ENCODE measurements around the gene GEMIN7. TPM values are rescaled to one million over a fixed set of nuclear protein-coding genes. Genes with fewer than 3 reads are reported as not detected.

The GEMIN7 gene
- total and polyA plus RNA-seq, 2 of the 13 experiments (the other 11 are each of a cell fraction or from before 2014, with no cell fraction given): 24.1 to 30.6 TPM

DNA sequence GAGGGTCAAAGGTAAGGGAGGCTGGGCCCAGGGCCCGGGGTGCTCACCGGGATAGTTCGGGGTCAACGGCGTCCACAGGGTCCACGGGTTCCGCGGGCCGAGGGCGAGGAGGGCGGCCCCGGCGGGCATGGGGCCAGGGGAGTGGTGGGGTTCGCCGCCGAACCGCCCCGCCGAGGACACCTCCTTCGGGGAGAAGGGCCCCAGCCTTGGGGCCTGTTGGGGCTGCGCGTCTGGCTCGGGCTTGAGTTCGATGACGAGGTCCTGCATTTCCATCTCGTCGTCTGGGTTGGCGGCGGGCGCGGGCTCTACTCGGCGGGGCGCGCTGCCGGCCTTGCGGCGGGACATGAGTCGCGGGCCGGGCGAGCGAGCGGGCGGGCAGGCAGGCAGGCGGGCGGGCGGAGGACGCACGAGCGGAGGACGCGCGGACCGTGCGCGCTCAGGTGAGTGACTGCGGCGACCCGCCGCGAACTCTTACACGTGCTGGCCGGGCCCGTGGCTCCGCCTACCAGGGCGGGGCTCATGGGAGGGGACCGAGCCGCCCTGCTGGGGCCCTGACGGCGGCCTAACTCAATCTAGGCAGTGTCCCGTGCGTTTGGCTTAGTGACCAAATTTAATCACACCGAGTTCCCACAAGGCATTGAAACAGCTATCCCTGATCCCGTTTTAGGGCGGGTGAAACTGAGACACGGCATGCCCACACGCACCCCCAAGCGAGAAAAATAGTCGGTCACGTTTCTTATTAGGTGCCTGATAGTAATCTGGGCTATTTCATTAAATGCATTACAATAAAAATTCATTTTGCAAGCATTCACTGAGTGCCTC is 2.8 kb upstream of the GEMIN7 start, which contains the start of gene ZNF296:
Gene ZNF296, minus strand, starts transcription at position 450 of the 822 bp plus-strand sequence. Its CDS starts 105 bp downstream, at position 345.
- DNase-seq (ENCODE audit: low spot score) (peak; percentile 75), ATAC-seq (peak; percentile 78), FAIRE-seq (peak; percentile 52)
- peak within 1 kb of the TSS; percentile 84 for H3K4me2 ChIP-seq (ENCODE audit: low read depth, low read length)
- WGBS (ENCODE audit: low lambda C conversion rate): 3% methylated on average over 19 of the region's 81 CpGs
- H3K79me2 ChIP-seq (ENCODE audit: insufficient read depth, low read length): peaks cover 21% of the 10 kb centered on the region
- in situ Hi-C loops (cut with HindIII; ENCODE audit: extremely low pct_ligation_motif_present, low pct_unique_long_range_greater_than_20kb): no loop called here
- peak within 1 kb of the TSS; percentile 66 for H3K27ac ChIP-seq (ENCODE audit: extremely low read length, insufficient read depth, low read length)
- H3K9me3 ChIP-seq (ENCODE audit: low read length): no peaks in the 10 kb centered on the region
- ChIA-PET CTCF (ENCODE audit: low intra/inter-chr PET ratio, low total read pairs) (no interaction called here), POLR2A (interaction anchor here (0.7 to 3.1 kb wide), 5 partner anchors 16 to 38 kb away, joined by 3 to 10 read pairs (median 6); partner anchors contain the start of genes CLASRP and PPP1R37)
- H3K36me3 ChIP-seq (replicated peaks in 1 of 2; ENCODE audit: control insufficient read depth in 1 of 2, insufficient read depth in 2 of 2, low read length in 2 of 2): peaks cover 2 to 4% of the 10 kb centered on the region in 2 experiments; a peak in 2 of 5 replicates
- peak within 1 kb of the TSS; percentile 67 for H3K9ac ChIP-seq (ENCODE audit: insufficient read depth, low read depth, low read length)
- peak within 1 kb of the TSS; percentile 51 for H2AFZ ChIP-seq (ENCODE audit: low read length)
- H3K27me3 ChIP-seq (ENCODE audit: control insufficient read depth in 1 of 2, insufficient read depth in 2 of 2, low read length in 2 of 2): no peaks in the 10 kb centered on the region; a peak in 1 of 5 replicates
- no TSS peak for BruUV-seq (replicated peaks)
- H3K4me1 ChIP-seq (ENCODE audit: insufficient read depth, low read length): peaks cover 43% of the 10 kb centered on the region
- peak within 1 kb of the TSS; percentile 58 to 88 (median 82) for H3K4me3 ChIP-seq (replicated peaks in 1 of 3; ENCODE audit: insufficient read depth in 1 of 3, low read depth in 2 of 3, low read length in 3 of 3)
- intact Hi-C loops (cut with micrococcal nuclease; ENCODE audit: unreplicated experiment): loop anchor here (5.0 kb wide), 1 partner anchor 51 kb away; no protein-coding TSS in a partner anchor
- no peaks in the 10 kb centered on the region for H4K20me1 ChIP-seq (ENCODE audit: insufficient read depth, low read length)
- TF ChIP-seq CCDC6 (CRISPR knock-in tag; IDR thresholded peaks at IDR 0.05) (peak; percentile 75; the same call in 1 of the 2 replicates), ZNF329 (CRISPR knock-in tag; IDR thresholded peaks at IDR 0.05; ENCODE audit: low read depth) (peak; percentile 91), TBX2 (CRISPR knock-in tag; IDR thresholded peaks at IDR 0.05; ENCODE audit: borderline replicate concordance) (0 out of 2 replicates have a peak, but pooled peaks have one; percentile 75), WIZ (CRISPR knock-in tag; IDR thresholded peaks at IDR 0.05) (0 out of 2 replicates have a peak, but pooled peaks have one; percentile 33), ZKSCAN5 (CRISPR knock-in tag; IDR thresholded peaks at IDR 0.05) (no peak), ZNF703 (CRISPR knock-in tag; IDR thresholded peaks at IDR 0.05; ENCODE audit: borderline replicate concordance) (no peak), CHD2 (IDR thresholded peaks at IDR 0.05; ENCODE audit: low read depth, low read length) (no peak), CEBPG (CRISPR knock-in tag; IDR thresholded peaks at IDR 0.05) (no peak), ZNF24 (IDR thresholded peaks at IDR 0.05) (no peak), NFYC (CRISPR knock-in tag; IDR thresholded peaks at IDR 0.05) (0 out of 2 replicates have a peak, but pooled peaks have one; percentile 8), PITX1 (CRISPR knock-in tag; IDR thresholded peaks at IDR 0.05) (no peak), ZNF644 (CRISPR knock-in tag; IDR thresholded peaks at IDR 0.05; ENCODE audit: low read depth) (no peak), PHF5A (CRISPR knock-in tag; IDR thresholded peaks at IDR 0.05; ENCODE audit: low read depth, unreplicated experiment) (no peak), CAMTA2 (CRISPR knock-in tag; IDR thresholded peaks at IDR 0.05; ENCODE audit: borderline replicate concordance) (peak; percentile 46; the same call in 1 of the 2 replicates), ZSCAN22 (CRISPR knock-in tag; IDR thresholded peaks at IDR 0.05) (no peak)
- TF ChIP-seq, protein P1, sequence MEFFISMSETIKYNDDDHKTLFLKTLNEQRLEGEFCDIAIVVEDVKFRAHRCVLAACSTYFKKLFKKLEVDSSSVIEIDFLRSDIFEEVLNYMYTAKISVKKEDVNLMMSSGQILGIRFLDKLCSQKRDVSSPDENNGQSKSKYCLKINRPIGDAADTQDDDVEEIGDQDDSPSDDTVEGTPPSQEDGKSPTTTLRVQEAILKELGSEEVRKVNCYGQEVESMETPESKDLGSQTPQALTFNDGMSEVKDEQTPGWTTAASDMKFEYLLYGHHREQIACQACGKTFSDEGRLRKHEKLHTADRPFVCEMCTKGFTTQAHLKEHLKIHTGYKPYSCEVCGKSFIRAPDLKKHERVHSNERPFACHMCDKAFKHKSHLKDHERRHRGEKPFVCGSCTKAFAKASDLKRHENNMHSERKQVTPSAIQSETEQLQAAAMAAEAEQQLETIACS (CRISPR knock-in tag; IDR thresholded peaks at IDR 0.05): peak; percentile 84
- TF ChIP-seq, protein P2, sequence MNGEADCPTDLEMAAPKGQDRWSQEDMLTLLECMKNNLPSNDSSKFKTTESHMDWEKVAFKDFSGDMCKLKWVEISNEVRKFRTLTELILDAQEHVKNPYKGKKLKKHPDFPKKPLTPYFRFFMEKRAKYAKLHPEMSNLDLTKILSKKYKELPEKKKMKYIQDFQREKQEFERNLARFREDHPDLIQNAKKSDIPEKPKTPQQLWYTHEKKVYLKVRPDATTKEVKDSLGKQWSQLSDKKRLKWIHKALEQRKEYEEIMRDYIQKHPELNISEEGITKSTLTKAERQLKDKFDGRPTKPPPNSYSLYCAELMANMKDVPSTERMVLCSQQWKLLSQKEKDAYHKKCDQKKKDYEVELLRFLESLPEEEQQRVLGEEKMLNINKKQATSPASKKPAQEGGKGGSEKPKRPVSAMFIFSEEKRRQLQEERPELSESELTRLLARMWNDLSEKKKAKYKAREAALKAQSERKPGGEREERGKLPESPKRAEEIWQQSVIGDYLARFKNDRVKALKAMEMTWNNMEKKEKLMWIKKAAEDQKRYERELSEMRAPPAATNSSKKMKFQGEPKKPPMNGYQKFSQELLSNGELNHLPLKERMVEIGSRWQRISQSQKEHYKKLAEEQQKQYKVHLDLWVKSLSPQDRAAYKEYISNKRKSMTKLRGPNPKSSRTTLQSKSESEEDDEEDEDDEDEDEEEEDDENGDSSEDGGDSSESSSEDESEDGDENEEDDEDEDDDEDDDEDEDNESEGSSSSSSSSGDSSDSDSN (CRISPR knock-in tag; IDR thresholded peaks at IDR 0.05): peak; percentile 88; the same call in 1 of the 2 replicates
- TF ChIP-seq, protein P3, sequence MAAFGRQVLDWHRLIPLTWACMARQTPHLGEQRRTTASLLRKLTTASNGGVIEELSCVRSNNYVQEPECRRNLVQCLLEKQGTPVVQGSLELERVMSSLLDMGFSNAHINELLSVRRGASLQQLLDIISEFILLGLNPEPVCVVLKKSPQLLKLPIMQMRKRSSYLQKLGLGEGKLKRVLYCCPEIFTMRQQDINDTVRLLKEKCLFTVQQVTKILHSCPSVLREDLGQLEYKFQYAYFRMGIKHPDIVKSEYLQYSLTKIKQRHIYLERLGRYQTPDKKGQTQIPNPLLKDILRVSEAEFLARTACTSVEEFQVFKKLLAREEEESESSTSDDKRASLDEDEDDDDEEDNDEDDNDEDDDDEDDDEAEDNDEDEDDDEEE (CRISPR knock-in tag; IDR thresholded peaks at IDR 0.05): no peak; the same call in 1 of the 2 replicates
- TF ChIP-seq, protein P4, sequence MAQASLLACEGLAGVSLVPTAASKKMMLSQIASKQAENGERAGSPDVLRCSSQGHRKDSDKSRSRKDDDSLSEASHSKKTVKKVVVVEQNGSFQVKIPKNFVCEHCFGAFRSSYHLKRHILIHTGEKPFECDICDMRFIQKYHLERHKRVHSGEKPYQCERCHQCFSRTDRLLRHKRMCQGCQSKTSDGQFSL (CRISPR knock-in tag; IDR thresholded peaks at IDR 0.05): no peak
